Panc1 (cell line): Measurements from ENCODE around the gene GPC6. TPM values are rescaled to one million over a fixed set of nuclear protein-coding genes. Genes with fewer than 3 reads are reported as not detected.

Experiments used
- ATAC-seq: fragments of 200-7000 bp; cut with Tn5 transposase; 2 replicates; pipeline ENCODE4 v1.9.1; 2020; ENCODE audit warnings: mild to moderate bottlenecking, moderate library complexity
- BruUV-seq: library from RNA; stranded (reverse); fragments of 400-500 nt; replicated peaks from 2 replicates; lab custom pipeline; 2021; lab: Mats Ljungman, UMichigan
- CTCF ChIA-PET: fragments of 300-600 bp; sonication (Branson Sonifier 250); formaldehyde crosslinking; loops from one replicate; lab custom pipeline; 2022; ENCODE audit warnings: antibody characterized with exemption; lab: Charles Lee
- POLR2A ChIA-PET: fragments of 300-600 bp; sonication (Branson Sonifier 250); formaldehyde crosslinking; loops from one replicate; lab custom pipeline; 2022; ENCODE audit warnings: antibody characterized with exemption; lab: Charles Lee
- DNase-seq: peaks from one replicate; pipeline ENCODE4 v3.0.0-alpha.2; 2010; ENCODE audit warnings: low read depth, low spot score
- H3K27ac ChIP-seq: 2 replicates; pipeline ENCODE4 v1.5.1; 2011; ENCODE audit warnings: mild to moderate bottlenecking, low read length, inconsistent platforms
- H3K27me3 ChIP-seq: fragments of 200-500 bp; sonication (Bioruptor generic); 2 replicates; pipeline ENCODE4 v1.6.0; 2014; ENCODE audit warnings: low read length, inconsistent platforms; ENCODE audit not compliant: control insufficient read depth, insufficient read depth
- H3K36me3 ChIP-seq: fragments of 200-500 bp; sonication (Bioruptor generic); 2 replicates; pipeline ENCODE4 v1.5.1; 2014; ENCODE audit warnings: inconsistent platforms, mild to moderate bottlenecking, low read length, moderate library complexity; ENCODE audit not compliant: control insufficient read depth, insufficient read depth
- H3K4me1 ChIP-seq: 2 replicates; pipeline ENCODE4 v1.5.1; 2011; ENCODE audit warnings: inconsistent platforms, mild to moderate bottlenecking, low read length, moderate library complexity; ENCODE audit not compliant: control insufficient read depth, insufficient read depth
- H3K4me3 ChIP-seq, 2 experiments: 2 replicates each; pipeline ENCODE4 v1.5.1; 2011 to 2012; ENCODE audit warnings: low read depth in 2 of 2, low read length in 2 of 2, mild to moderate bottlenecking in 2 of 2, inconsistent platforms in 1 of 2, moderate library complexity in 1 of 2
- H3K9me3 ChIP-seq: fragments of 200-500 bp; sonication (Bioruptor generic); 2 replicates; pipeline ENCODE4 v1.5.1; 2014; ENCODE audit warnings: low read depth, mild to moderate bottlenecking, inconsistent platforms, low read length, moderate library complexity; ENCODE audit not compliant: control insufficient read depth, insufficient read depth
- POLR2AphosphoS5 ChIP-seq: IDR thresholded peaks from 2 replicates; pipeline ENCODE4 v1.6.1; 2012; ENCODE audit warnings: mild to moderate bottlenecking, low read depth, low read length, moderate library complexity
- SIN3A ChIP-seq: IDR thresholded peaks from 2 replicates; pipeline ENCODE4 v1.6.1; 2012; ENCODE audit warnings: low read depth, mild to moderate bottlenecking, low read length, moderate library complexity, borderline replicate concordance; ENCODE audit not compliant: insufficient read depth
- TCF7L2 ChIP-seq: IDR thresholded peaks from 2 replicates; pipeline ENCODE4 v1.6.1; 2011; ENCODE audit warnings: mild to moderate bottlenecking, low read depth, low read length, inconsistent platforms
- in situ Hi-C: cut with HindIII; loops from 2 replicates; pipeline ENCODE4 v1.10.0; 2016; ENCODE audit warnings: low sequenced_read_pairs, low pct_unique_long_range_greater_than_20kb
- intact Hi-C: fragments of 100-400 bp; cut with micrococcal nuclease; formaldehyde crosslinking; loops from one replicate; pipeline ENCODE4 v1.10.0; 2022; ENCODE audit not compliant: unreplicated experiment
- total RNA-seq: library from RNA; stranded (reverse); gene quantifications from one replicate; pipeline ENCODE4 v1.2.1, GENCODE V29; 2021; ENCODE audit not compliant: unreplicated experiment
- TF ChIP-seq, protein P1 (sequence below), 2 experiments: IDR thresholded peaks; 2 replicates each; pipeline ENCODE4 v1.6.1; 2011 to 2012; ENCODE audit warnings: low read depth in 2 of 2, control low read depth in 1 of 2, low read length in 1 of 2, mild to moderate bottlenecking in 1 of 2, moderate library complexity in 1 of 2; ENCODE audit not compliant: insufficient read depth in 1 of 2
- TF ChIP-seq, protein P2 (sequence below): fragments of 450-650 bp; IDR thresholded peaks from 2 replicates; pipeline ENCODE4 v1.5.1; 2017; ENCODE audit warnings: mild to moderate bottlenecking

Gene GPC6
- total RNA-seq, 1 experiment from 2014 or later: 4.8 TPM

- no peaks in the 10 kb centered on the region for H3K27me3 ChIP-seq
- intact Hi-C loops: no loop called here
- BruUV-seq: no TSS peak
- H3K9me3 ChIP-seq: no peaks in the 10 kb centered on the region
- CTCF ChIA-PET: no interaction called here
- ATAC-seq: no peak
- no peak for DNase-seq
- H3K4me3 ChIP-seq: no peak overlapping the region
- no peaks in the 10 kb centered on the region for H3K36me3 ChIP-seq
- POLR2A ChIA-PET: no interaction called here
- in situ Hi-C loops: no loop called here
- H3K4me1 ChIP-seq: no peaks in the 10 kb centered on the region
- TF ChIP-seq TCF7L2: no peak
- TF ChIP-seq, protein P1, sequence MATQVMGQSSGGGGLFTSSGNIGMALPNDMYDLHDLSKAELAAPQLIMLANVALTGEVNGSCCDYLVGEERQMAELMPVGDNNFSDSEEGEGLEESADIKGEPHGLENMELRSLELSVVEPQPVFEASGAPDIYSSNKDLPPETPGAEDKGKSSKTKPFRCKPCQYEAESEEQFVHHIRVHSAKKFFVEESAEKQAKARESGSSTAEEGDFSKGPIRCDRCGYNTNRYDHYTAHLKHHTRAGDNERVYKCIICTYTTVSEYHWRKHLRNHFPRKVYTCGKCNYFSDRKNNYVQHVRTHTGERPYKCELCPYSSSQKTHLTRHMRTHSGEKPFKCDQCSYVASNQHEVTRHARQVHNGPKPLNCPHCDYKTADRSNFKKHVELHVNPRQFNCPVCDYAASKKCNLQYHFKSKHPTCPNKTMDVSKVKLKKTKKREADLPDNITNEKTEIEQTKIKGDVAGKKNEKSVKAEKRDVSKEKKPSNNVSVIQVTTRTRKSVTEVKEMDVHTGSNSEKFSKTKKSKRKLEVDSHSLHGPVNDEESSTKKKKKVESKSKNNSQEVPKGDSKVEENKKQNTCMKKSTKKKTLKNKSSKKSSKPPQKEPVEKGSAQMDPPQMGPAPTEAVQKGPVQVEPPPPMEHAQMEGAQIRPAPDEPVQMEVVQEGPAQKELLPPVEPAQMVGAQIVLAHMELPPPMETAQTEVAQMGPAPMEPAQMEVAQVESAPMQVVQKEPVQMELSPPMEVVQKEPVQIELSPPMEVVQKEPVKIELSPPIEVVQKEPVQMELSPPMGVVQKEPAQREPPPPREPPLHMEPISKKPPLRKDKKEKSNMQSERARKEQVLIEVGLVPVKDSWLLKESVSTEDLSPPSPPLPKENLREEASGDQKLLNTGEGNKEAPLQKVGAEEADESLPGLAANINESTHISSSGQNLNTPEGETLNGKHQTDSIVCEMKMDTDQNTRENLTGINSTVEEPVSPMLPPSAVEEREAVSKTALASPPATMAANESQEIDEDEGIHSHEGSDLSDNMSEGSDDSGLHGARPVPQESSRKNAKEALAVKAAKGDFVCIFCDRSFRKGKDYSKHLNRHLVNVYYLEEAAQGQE (IDR thresholded peaks at IDR 0.05; ENCODE audit: insufficient read depth in 1 of 2, low read depth in 2 of 2, low read length in 1 of 2): no peak
- no peak for TF ChIP-seq SIN3A
- TF ChIP-seq, protein P2, sequence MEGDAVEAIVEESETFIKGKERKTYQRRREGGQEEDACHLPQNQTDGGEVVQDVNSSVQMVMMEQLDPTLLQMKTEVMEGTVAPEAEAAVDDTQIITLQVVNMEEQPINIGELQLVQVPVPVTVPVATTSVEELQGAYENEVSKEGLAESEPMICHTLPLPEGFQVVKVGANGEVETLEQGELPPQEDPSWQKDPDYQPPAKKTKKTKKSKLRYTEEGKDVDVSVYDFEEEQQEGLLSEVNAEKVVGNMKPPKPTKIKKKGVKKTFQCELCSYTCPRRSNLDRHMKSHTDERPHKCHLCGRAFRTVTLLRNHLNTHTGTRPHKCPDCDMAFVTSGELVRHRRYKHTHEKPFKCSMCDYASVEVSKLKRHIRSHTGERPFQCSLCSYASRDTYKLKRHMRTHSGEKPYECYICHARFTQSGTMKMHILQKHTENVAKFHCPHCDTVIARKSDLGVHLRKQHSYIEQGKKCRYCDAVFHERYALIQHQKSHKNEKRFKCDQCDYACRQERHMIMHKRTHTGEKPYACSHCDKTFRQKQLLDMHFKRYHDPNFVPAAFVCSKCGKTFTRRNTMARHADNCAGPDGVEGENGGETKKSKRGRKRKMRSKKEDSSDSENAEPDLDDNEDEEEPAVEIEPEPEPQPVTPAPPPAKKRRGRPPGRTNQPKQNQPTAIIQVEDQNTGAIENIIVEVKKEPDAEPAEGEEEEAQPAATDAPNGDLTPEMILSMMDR: no peak
- TF ChIP-seq POLR2AphosphoS5: no peak
- H3K27ac ChIP-seq: no peak overlapping the region
Observed at GRCh38 chr13:94311893-94312292, 1085.3 kb downstream of the GPC6 start.

- intact Hi-C loops (no loop called here), in situ Hi-C loops (no loop called here)
- Histone ChIP-seq H3K27ac (no peak overlapping the region), H3K9me3 (no peaks in the 10 kb centered on the region), H3K4me3 (no peak overlapping the region), H3K36me3 (no peaks in the 10 kb centered on the region), H3K4me1 (no peaks in the 10 kb centered on the region), H3K27me3 (no peaks in the 10 kb centered on the region)
- POLR2A ChIA-PET: no interaction called here
- DNase-seq (no peak), ATAC-seq (no peak)
- CTCF ChIA-PET: no interaction called here
- TF ChIP-seq, protein P2: no peak
- TF ChIP-seq, protein P1 (IDR thresholded peaks at IDR 0.05; ENCODE audit: insufficient read depth in 1 of 2, low read depth in 2 of 2, low read length in 1 of 2): no peak
- TF ChIP-seq POLR2AphosphoS5: no peak
- no peak for TF ChIP-seq TCF7L2
- no peak for TF ChIP-seq SIN3A
- BruUV-seq: no TSS peak
Observed at GRCh38 chr13:94312511-94313216, 1086.1 kb downstream of the GPC6 start.
